Activated CD4-positive, alpha-beta T cell treated with anti-CD3 and anti-CD28 coated beads, Interleukin-2, amount 50 U/mL, for 1 hour (primary cell): ENCODE results near the gene NFATC4.
"Not testable (repeated sequence)": the region's sequence is repeated elsewhere in the genome, so short reads cannot be mapped to it uniquely, and the experiment has no call there.

Experiments used
- DNase-seq: peaks from one replicate; pipeline ENCODE4 v3.0.0-alpha.2; 2020

NFATC4 gene

GRCh38 chr14:24368562-24369252 is 723 bp downstream of the NFATC4 start:
- DNase-seq, result no peak

- DNase-seq, result no peak
Observed at GRCh38 chr14:24369463-24369862, 1.5 kb downstream of the NFATC4 start.

- DNase-seq, result no peak
Observed at GRCh38 chr14:24369907-24370687, 2.1 kb downstream of the NFATC4 start.

- no peak for DNase-seq
Observed at GRCh38 chr14:24370748-24371147, 2.8 kb downstream of the NFATC4 start.

- not testable (repeated sequence) for DNase-seq
Observed at GRCh38 chr14:24371605-24372004, 3.6 kb downstream of the NFATC4 start.

- DNase-seq, result no peak
Observed at GRCh38 chr14:24372701-24373416, 4.9 kb downstream of the NFATC4 start.

GRCh38 chr14:24376448-24377070 is 8.6 kb downstream of the NFATC4 start:
- DNase-seq, result no peak

- DNase-seq, result no peak
Observed at GRCh38 chr14:24377126-24377525, 9.1 kb downstream of the NFATC4 start.

GRCh38 chr14:24377657-24378056 is 9.7 kb downstream of the NFATC4 start:
- DNase-seq, result no peak

- DNase-seq, result no peak
Observed at GRCh38 chr14:24378327-24378726, 10.3 kb downstream of the NFATC4 start.

- no peak for DNase-seq
Observed at GRCh38 chr14:24378981-24379906, 11.3 kb downstream of the NFATC4 start.

- no peak for DNase-seq
Observed at GRCh38 chr14:24379907-24380730, 12.1 kb downstream of the NFATC4 start.

GRCh38 chr14:24381363-24382063 is 13.5 kb downstream of the NFATC4 start:
- no peak for DNase-seq

GRCh38 chr14:24382064-24382371 is 14.0 kb downstream of the NFATC4 start:
- no peak for DNase-seq

- no peak for DNase-seq
Observed at GRCh38 chr14:24384169-24384568, 16.2 kb downstream of the NFATC4 start.

- no peak for DNase-seq
Observed at GRCh38 chr14:24385524-24385923, 17.5 kb downstream of the NFATC4 start.

GRCh38 chr14:24387009-24387345 is 19.0 kb downstream of the NFATC4 start:
- no peak for DNase-seq

GRCh38 chr14:24387579-24387978 is 19.6 kb downstream of the NFATC4 start:
- not testable (repeated sequence) for DNase-seq

GRCh38 chr14:24388474-24389179 is 20.6 kb downstream of the NFATC4 start:
- no peak for DNase-seq

- DNase-seq, result no peak
Observed at GRCh38 chr14:24389226-24389848, 21.4 kb downstream of the NFATC4 start.
